GM19463 (cell line): ENCODE data around the gene EGFL7.

Experiments
- ATAC-seq: cut with Tn5 transposase; IDR thresholded peaks from one replicate; pipeline ENCODE4 v1.9.1; 2021; ENCODE audit warnings: mild to moderate bottlenecking, moderate library complexity; ENCODE audit not compliant: unreplicated experiment

EGFL7 gene

DNA sequence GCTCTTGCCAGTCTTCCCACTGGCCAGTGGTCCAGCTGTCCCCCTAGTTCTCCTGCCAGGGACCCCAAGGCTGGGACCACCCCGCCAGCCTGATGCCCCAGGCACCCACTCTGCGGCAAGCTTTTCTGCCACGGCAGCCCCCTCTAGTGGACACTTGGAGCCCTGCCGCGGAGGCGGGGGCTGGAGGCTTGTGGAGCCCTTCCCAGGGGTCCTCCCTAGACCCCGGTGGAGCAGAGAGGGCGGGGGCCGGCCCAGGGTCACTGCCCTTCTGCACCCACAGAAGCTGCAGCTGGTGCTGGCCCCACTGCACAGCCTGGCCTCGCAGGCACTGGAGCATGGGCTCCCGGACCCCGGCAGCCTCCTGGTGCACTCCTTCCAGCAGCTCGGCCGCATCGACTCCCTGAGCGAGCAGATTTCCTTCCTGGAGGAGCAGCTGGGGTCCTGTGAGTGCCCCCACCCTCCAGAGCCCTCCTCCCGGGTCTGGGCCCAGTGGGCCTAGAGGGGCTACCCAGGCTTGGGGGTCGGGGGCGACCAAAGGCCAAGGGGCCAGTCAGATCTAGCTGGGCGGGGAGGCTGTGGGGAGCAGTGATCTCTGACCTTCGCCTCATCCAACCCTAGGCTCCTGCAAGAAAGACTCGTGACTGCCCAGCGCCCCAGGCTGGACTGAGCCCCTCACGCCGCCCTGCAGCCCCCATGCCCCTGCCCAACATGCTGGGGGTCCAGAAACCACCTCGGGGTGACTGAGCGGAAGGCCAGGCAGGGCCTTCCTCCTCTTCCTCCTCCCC is 9.1 kb downstream of the EGFL7 start:
- no peak for ATAC-seq

DNA sequence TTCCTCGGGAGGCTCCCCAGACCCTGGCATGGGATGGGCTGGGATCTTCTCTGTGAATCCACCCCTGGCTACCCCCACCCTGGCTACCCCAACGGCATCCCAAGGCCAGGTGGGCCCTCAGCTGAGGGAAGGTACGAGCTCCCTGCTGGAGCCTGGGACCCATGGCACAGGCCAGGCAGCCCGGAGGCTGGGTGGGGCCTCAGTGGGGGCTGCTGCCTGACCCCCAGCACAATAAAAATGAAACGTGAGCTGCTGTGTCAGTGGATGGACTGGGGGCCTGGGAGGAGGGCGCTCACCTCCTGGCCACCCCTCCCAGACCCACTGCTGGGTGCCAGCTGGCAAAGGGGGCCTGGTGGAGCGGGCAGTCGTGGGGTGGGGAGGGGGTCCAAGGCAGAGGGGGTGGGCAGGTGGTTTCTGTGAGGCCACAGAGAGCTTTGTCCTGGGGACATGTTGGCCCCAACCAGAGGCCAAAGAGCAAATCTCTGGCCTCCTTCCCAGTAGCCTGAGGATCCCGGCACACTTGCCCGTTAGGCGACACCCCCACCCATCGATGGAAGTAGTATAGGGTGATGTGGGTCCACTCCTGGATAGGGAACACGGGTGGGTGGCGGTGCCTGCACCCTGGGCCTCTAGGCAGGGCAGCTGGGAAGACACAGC is 9.8 kb downstream of the EGFL7 start:
- no peak for ATAC-seq

- ATAC-seq = no peak
These were observed 10.6 kb downstream of the EGFL7 start for GRCh38 chr9:136673088-136673974.

GRCh38 chr9:136673975-136674785 is 11.5 kb downstream of the EGFL7 start:
- ATAC-seq = no peak

DNA sequence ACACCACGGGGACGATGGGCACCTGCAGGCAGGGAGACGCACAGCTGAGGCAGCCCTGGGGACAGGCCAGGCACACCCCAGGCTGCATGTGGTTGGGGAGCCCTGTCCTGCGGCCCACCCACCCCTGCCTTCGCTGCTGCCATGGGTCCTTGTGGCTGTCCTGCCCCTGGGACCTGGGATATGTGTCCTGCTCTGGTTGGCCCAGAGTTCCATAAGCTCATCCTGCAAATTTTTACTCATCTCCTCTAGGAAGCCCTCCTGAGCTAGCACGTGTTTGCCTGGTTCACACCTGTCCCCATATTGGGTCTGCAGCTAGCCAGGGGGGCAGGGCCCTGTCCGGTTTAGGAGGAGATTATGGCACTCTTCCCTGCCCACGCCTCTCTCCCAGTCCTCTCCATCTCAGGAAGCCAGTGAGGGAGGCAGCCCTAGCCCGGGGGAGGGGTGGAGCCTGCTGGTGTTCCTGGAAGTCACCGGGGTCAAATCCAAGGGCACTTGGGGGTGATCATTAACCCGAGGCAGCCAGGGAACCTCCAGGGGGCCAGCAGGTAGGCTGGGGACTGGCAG is 12.2 kb downstream of the EGFL7 start:
- no peak for ATAC-seq

DNA sequence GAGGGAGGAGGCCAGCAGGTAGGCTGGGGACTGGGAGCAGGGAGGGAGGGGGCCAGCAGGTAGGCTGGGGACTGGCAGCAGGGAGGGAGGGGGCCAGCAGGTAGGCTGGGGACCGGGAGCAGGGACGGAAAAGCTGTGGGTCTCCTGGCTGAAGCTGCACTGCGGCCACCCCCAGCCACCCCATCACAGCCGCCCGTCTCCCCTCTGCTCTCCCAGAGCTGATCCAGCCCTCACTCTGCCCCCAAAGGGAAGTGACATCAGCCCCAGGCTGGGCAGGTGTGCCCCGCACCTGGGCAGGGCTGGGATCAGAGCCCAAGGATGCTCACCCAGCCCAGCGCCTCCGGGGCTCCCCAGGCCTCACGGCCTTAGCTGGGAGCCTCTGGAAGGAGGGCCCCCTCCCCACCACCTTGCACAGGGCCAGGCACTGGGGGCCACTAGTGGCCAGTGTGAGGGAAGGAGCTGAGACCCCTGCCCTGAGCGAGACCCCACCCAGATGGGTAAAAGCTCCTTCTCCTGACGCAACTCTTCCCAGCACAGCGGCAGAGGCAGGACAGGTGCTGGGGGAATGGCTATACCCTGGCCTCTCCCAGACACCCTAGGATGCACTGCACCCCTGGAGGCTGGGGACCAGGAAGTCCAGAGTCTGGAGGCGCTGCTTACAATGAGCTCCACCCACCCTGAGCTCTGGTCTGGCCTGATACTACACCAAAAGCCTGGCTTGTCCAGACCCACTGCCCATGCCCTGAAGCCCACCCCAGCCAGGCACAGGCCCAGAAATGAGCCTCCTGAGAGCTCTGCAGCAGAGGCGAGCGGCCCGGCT is 13.0 kb downstream of the EGFL7 start:
- no peak for ATAC-seq

GRCh38 chr9:136676297-136676794 is 13.6 kb downstream of the EGFL7 start:
- ATAC-seq = no peak

- no peak for ATAC-seq
These were observed 14.4 kb downstream of the EGFL7 start for GRCh38 chr9:136676920-136677686.

- no peak for ATAC-seq
These were observed 15.3 kb downstream of the EGFL7 start for GRCh38 chr9:136678034-136678433.

DNA sequence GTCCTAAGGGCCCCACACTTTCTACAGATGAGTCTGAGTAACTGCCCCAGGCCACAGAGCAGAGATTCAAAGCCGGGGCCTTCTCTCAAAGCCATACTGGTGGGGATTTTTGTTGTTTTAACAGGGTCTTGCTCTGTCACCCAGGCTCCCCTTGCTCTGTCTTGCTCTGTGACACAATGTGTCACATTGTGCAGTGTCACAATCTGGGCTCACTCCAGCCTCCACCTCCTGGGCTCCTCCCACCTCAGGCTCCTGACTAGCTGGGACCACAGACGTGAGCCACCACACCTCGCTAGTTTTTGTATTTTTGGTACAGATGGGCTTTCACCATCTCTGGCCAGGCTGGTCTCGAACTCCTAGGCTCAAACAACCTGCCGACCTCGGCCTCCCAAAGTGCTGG is 15.9 kb downstream of the EGFL7 start:
- ATAC-seq = no peak

DNA sequence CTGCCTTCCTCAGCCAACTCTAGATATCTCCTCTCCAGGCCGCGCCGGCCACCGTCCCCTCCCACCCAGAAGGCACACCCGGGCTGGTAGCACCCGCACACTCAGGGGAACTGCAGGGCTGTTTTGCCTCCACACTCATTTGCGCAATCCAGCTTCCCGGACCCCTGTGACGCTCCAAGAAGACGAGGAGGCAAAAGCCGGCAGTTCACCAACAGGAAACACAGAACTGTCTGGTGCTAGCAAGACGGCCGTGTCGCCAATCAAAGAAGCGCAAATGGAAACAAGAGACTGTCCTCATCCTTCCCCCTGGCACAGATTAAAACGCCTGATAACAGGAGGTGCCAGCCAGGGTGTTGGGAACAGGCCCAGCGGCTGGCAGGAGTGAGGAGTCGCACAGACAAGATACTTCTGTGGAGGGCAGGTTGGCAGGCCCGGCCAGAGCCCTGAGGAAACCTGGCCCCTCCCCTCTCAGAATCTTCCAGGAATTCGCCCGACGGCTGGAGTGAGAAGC is 16.8 kb downstream of the EGFL7 start:
- no peak for ATAC-seq

DNA sequence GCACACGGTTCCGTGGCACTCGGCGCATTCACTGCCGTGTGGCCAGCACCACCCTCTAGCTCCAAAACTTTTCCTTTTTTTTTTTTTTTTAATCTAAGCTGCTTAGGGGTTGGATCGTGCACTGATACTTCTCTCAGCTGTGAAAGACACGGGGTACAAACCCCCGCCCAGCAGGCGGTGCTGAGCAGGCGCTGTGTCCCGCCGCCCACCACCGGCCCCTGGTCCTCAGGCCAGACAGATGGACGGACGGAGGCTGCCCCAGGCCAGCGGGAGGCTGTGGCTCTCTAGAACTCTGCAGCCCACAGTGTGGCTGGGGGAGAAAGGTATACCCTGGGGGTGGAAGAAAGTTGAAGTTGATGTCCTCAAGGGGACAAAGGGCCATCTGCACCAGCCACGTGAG is 18.3 kb downstream of the EGFL7 start:
- ATAC-seq = no peak

- no peak for ATAC-seq
These were observed 19.4 kb downstream of the EGFL7 start for GRCh38 chr9:136681945-136682699.

- ATAC-seq = no peak
These were observed 20.0 kb downstream of the EGFL7 start for GRCh38 chr9:136682710-136683109.

- ATAC-seq = no peak
These were observed 20.5 kb downstream of the EGFL7 start for GRCh38 chr9:136683173-136683745.

DNA sequence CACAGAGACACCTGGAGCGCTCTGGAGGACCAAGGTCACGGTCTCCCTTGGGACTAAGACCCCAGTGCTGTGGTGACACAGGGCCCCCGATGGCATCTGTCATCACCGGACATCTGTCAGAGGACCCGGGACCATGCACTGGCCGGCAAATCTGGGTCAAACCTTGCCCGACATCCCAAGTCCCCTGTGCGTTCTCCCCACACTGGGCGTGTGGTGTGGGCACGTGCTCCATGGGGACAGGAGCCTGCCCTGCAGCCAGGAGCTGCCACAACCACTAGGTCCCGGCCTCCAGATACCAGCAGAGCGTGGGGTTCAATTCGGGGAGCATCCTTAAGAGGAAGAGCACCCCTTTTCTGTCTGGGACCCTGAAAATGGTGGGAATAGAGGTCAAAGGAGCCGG is 21.0 kb downstream of the EGFL7 start:
- ATAC-seq = no peak

- ATAC-seq = no peak
These were observed 21.6 kb downstream of the EGFL7 start for GRCh38 chr9:136684339-136684738.
